Breast epithelium (tissue), 3 donors: ENCODE measurements around the gene STAG1.
"Not testable (repeated sequence)": the region's sequence is repeated elsewhere in the genome, so short reads cannot be mapped to it uniquely, and the experiment has no call there.

ENCODE experiments used
- CTCF ChIP-seq, 3 donors: fragments of 450-650 bp; IDR thresholded peaks; one replicate each; pipeline ENCODE4 v1.5.1; 2016 to 2017; ENCODE audit warnings: antibody characterized with exemption in 3 of 3, mild to moderate bottlenecking in 3 of 3, moderate library complexity in 3 of 3
- POLR2A ChIP-seq: fragments of 450-650 bp; IDR thresholded peaks from one replicate; pipeline ENCODE4 v1.6.1; 2016; ENCODE audit warnings: antibody characterized with exemption, mild to moderate bottlenecking, moderate library complexity
- POLR2AphosphoS5 ChIP-seq, 3 donors: sonication (generic); formaldehyde crosslinking; IDR thresholded peaks; one replicate each; pipeline ENCODE4 v1.6.1; 2017; ENCODE audit warnings: antibody characterized with exemption in 3 of 3

- TF ChIP-seq CTCF (IDR thresholded peaks at IDR 0.05); POLR2AphosphoS5 (IDR thresholded peaks at IDR 0.05); POLR2A: not testable (repeated sequence)
These were observed 108.8 kb downstream of the STAG1 start for GRCh38 chr3:136643380-136643779.
